ENCODE measurements around the gene KCNAB1. TPM values are rescaled to one million over a fixed set of nuclear protein-coding genes. Genes with fewer than 3 reads are reported as not detected.

The KCNAB1 gene
- total RNA-seq, 1 donor from 2014 or later: 2.4 TPM

- H3K36me3 ChIP-seq: no peaks in the 10 kb centered on the region
- no peak overlapping the region for H3K4me3 ChIP-seq
- intact Hi-C loops (cut with micrococcal nuclease): loop anchor here (5.0 kb wide), 1 partner anchor 357 kb away; no protein-coding TSS in a partner anchor
- H3K27me3 ChIP-seq (ENCODE audit: low read depth): no peaks in the 10 kb centered on the region
- peak overlapping the region; percentile 71 for H3K27ac ChIP-seq (replicated peaks)
- DNase-seq: no peak
- H3K4me1 ChIP-seq: peaks cover 44% of the 10 kb centered on the region
- no peaks in the 10 kb centered on the region for H3K9me3 ChIP-seq (replicated peaks)
- TF ChIP-seq, protein P1, sequence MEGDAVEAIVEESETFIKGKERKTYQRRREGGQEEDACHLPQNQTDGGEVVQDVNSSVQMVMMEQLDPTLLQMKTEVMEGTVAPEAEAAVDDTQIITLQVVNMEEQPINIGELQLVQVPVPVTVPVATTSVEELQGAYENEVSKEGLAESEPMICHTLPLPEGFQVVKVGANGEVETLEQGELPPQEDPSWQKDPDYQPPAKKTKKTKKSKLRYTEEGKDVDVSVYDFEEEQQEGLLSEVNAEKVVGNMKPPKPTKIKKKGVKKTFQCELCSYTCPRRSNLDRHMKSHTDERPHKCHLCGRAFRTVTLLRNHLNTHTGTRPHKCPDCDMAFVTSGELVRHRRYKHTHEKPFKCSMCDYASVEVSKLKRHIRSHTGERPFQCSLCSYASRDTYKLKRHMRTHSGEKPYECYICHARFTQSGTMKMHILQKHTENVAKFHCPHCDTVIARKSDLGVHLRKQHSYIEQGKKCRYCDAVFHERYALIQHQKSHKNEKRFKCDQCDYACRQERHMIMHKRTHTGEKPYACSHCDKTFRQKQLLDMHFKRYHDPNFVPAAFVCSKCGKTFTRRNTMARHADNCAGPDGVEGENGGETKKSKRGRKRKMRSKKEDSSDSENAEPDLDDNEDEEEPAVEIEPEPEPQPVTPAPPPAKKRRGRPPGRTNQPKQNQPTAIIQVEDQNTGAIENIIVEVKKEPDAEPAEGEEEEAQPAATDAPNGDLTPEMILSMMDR (IDR thresholded peaks at IDR 0.05; ENCODE audit: borderline replicate concordance): peak; percentile 91
These were observed 30.2 kb downstream of the KCNAB1 start for GRCh38 chr3:156150434-156151066.

DNA sequence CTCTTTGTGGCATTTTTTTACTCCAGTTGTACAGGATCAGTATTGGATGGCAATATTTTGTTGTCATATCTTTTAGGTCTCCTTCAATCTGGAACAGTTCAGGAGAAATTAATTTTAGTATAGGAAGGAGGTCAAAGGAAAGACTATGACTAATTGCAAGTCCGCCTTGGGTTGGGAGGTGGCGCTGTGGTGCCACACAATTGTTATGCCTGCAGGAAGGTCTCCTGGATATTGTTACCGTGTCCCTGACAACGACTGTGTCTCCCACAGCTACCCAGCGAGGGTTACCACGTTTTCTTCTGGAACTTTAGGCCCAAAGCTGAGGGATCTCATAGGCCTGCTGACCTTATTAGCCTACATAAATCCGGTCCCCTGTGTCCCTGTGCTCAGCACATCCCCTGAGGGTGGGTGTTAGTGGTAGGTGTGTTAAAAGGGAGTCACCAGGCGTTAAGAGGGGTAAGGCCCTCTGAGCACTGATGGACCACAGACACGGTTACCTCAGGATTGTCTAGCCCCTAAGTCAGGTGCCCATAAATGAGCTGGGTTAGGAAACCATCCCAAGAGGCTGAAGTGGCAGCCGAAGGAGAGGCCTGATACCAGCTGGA, 31.5 kb downstream of the KCNAB1 start:
- Histone ChIP-seq H3K27me3 (ENCODE audit: low read depth) (no peaks in the 10 kb centered on the region), H3K4me1 (peaks cover 44% of the 10 kb centered on the region), H3K27ac (replicated peaks) (peak overlapping the region; percentile 71), H3K4me3 (no peak overlapping the region), H3K9me3 (replicated peaks) (no peaks in the 10 kb centered on the region), H3K36me3 (no peaks in the 10 kb centered on the region)
- DNase-seq: peak; percentile 64
- intact Hi-C loops (cut with micrococcal nuclease): loop anchor here (5.0 kb wide), 1 partner anchor 355 kb away; no protein-coding TSS in a partner anchor
- TF ChIP-seq, protein P1 (IDR thresholded peaks at IDR 0.05; ENCODE audit: borderline replicate concordance): peak; percentile 79

DNA sequence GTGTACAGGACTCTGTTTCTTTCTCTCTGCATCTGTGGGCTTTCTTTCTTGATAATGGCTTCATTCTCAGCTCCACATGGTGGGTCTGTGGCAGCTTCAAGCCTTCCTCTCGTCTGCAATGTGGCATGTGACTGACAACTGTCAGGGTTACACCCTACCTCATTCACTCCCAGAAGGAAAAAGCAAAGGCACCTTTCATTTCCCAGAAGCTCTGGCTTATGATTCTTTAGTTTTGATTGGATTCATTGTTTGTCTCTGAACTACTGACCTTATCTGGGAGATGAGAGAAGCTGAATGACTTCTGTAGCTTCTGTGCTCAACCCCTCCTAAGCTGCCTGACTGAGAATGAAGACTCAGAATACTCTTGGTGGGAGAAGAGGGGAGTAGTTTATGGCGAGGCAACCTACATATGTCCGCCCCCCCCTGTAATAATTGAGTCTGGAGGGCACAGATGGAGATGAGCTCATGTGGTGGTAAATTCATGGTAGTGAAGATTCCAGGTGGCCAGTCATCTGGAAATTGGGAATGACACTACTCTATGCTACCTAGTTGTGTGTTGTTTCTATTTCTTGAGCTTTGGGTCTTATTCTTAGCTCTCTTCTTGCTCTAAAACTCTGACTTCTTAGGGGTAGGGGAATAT, 38.4 kb downstream of the KCNAB1 start:
- no peaks in the 10 kb centered on the region for H3K9me3 ChIP-seq (replicated peaks)
- H3K27me3 ChIP-seq (ENCODE audit: low read depth): no peaks in the 10 kb centered on the region
- TF ChIP-seq, protein P1 (IDR thresholded peaks at IDR 0.05; ENCODE audit: borderline replicate concordance): no peak
- no peak overlapping the region for H3K4me3 ChIP-seq
- H3K27ac ChIP-seq (replicated peaks): no peak overlapping the region
- H3K4me1 ChIP-seq: no peaks in the 10 kb centered on the region
- intact Hi-C loops (cut with micrococcal nuclease): no loop called here
- no peak for DNase-seq
- no peaks in the 10 kb centered on the region for H3K36me3 ChIP-seq

DNA sequence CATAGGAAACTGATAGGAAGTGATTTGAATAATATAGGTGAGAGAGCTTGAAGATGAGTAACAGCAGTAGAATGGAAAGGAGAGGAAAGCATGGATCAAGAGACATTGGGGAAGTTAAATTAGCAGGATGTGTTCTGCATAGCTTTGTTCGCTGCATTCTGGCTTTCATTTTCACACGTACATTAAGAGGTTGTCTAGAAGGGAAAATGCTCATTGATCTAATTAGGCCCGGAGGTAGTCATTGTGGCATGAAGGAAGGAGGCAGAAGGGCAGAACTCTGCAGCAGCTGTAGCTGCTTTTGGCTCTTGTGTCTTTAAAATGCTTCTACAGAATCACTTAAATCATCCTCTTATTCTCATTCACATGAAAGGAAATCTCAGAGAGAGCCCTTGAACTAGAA, 40.3 kb downstream of the KCNAB1 start:
- no peaks in the 10 kb centered on the region for H3K4me1 ChIP-seq
- H3K36me3 ChIP-seq: no peaks in the 10 kb centered on the region
- intact Hi-C loops (cut with micrococcal nuclease): no loop called here
- no peaks in the 10 kb centered on the region for H3K9me3 ChIP-seq (replicated peaks)
- no peak overlapping the region for H3K4me3 ChIP-seq
- DNase-seq: no peak
- no peaks in the 10 kb centered on the region for H3K27me3 ChIP-seq (ENCODE audit: low read depth)
- H3K27ac ChIP-seq (replicated peaks): no peak overlapping the region
- TF ChIP-seq, protein P1 (IDR thresholded peaks at IDR 0.05; ENCODE audit: borderline replicate concordance): no peak

DNA sequence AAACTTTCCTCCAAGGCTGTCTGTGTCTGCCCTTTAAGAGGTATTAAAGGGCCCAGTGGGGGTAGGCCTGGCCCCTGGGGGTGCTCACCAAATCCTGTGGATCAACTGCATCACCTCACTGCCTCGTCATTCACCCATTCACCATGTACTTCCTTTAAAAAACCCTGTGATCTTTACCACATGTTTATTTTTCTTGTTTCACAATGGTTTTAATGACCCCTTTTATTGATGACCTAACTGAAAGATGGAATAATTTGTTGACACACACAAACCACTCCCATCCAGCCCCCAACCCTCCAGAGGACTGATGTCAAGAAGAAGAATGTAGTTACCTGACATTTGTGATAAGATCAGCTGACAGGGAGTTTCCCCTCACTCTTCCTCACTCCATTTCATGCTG, 40.8 kb downstream of the KCNAB1 start:
- TF ChIP-seq, protein P1 (IDR thresholded peaks at IDR 0.05; ENCODE audit: borderline replicate concordance): no peak
- Histone ChIP-seq H3K36me3 (no peaks in the 10 kb centered on the region), H3K4me3 (no peak overlapping the region), H3K27ac (replicated peaks) (no peak overlapping the region), H3K9me3 (replicated peaks) (no peaks in the 10 kb centered on the region), H3K27me3 (ENCODE audit: low read depth) (no peaks in the 10 kb centered on the region), H3K4me1 (no peaks in the 10 kb centered on the region)
- DNase-seq: no peak
- intact Hi-C loops (cut with micrococcal nuclease): no loop called here
